ENCODE data around the gene GIMAP7.

GRCh38 chr7:150481186-150481920 is 33.3 kb upstream of the GIMAP7 start:
- TF ChIP-seq EP300 (IDR thresholded peaks at IDR 0.05; ENCODE audit: low read depth) (no peak), CTCF (IDR thresholded peaks at IDR 0.05) (no peak)
